ENCODE results near the gene ZNF234.

ZNF234 gene

DNA sequence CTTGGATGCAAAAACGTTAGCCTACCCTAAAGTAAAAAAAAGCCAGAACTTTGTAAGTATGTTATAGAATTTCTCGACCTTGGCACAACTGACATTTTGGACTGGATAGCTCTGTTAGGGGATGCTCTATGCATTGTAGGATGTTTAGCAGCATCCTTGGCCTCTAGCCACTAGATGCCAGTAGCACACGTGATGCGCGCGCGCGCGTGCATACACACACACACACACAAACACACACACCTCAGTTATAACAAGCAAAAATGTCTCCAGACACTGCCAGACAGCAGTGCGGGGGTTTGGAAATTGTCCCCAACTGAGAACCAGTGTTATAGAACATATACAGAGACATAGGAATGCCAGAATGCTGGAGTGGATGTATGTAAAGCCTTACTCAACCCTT, 40.8 kb downstream of the ZNF234 start:
- Histone ChIP-seq H4K20me1 (ENCODE audit: insufficient read depth, low read length) (no peaks in the 10 kb centered on the region), H3F3A (ENCODE audit: insufficient read depth, low read length) (no peaks in the 10 kb centered on the region), H3K27ac (ENCODE audit: low read length) (no peak overlapping the region), H3K4me1 (ENCODE audit: low read length) (no peaks in the 10 kb centered on the region), H3K4me3 (ENCODE audit: low read length) (no peak overlapping the region), H3K9ac (ENCODE audit: low read length) (no peak overlapping the region), H3K36me3 (replicated peaks; ENCODE audit: insufficient read depth, low read length) (no peaks in the 10 kb centered on the region), H3K4me2 (ENCODE audit: low read depth, low read length) (no peak overlapping the region), H3K27me3 (replicated peaks; ENCODE audit: insufficient read depth, low read length) (no peaks in the 10 kb centered on the region), H3K79me2 (ENCODE audit: low read length) (no peaks in the 10 kb centered on the region), H3K9me3 (replicated peaks; ENCODE audit: insufficient read depth, low read length) (no peaks in the 10 kb centered on the region), H2AFZ (ENCODE audit: low read length) (no peak overlapping the region), H3K9me2 (replicated peaks; ENCODE audit: insufficient read depth, low read length) (no peaks in the 10 kb centered on the region)
- TF ChIP-seq EZH2 (optimal IDR thresholded peaks at IDR 0.05; ENCODE audit: low read depth, low read length) = no peak
- TF ChIP-seq EZH2phosphoT487 (IDR thresholded peaks at IDR 0.05; ENCODE audit: low read length) = no peak
- TF ChIP-seq, protein P1, sequence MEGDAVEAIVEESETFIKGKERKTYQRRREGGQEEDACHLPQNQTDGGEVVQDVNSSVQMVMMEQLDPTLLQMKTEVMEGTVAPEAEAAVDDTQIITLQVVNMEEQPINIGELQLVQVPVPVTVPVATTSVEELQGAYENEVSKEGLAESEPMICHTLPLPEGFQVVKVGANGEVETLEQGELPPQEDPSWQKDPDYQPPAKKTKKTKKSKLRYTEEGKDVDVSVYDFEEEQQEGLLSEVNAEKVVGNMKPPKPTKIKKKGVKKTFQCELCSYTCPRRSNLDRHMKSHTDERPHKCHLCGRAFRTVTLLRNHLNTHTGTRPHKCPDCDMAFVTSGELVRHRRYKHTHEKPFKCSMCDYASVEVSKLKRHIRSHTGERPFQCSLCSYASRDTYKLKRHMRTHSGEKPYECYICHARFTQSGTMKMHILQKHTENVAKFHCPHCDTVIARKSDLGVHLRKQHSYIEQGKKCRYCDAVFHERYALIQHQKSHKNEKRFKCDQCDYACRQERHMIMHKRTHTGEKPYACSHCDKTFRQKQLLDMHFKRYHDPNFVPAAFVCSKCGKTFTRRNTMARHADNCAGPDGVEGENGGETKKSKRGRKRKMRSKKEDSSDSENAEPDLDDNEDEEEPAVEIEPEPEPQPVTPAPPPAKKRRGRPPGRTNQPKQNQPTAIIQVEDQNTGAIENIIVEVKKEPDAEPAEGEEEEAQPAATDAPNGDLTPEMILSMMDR (IDR thresholded peaks at IDR 0.05; ENCODE audit: low read length) = no peak
- no peak for DNase-seq

DNA sequence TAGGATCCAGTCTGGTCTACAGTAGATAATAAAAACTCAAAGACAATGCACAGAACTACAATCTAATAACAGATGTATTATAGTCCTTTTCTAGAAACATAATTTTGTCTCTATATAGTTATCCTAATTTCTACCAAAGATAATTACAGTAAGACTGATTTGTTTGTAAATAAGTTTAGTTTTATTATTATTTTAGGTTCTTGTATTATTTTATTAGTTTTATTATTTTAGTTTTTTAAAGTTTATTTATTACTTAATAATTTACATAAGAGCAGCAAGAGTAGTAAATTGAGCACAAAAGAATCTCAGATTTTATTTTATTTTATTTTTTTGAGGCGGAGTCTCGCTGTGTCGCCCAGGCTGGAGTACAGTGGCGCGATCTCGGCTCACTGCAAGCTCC, 48.7 kb downstream of the ZNF234 start:
- no peak overlapping the region for H2AFZ ChIP-seq (ENCODE audit: low read length)
- no peaks in the 10 kb centered on the region for H3K9me3 ChIP-seq (replicated peaks; ENCODE audit: insufficient read depth, low read length)
- no peak overlapping the region for H3K9ac ChIP-seq (ENCODE audit: low read length)
- H4K20me1 ChIP-seq (ENCODE audit: insufficient read depth, low read length) = no peaks in the 10 kb centered on the region
- DNase-seq = no peak
- H3F3A ChIP-seq (ENCODE audit: insufficient read depth, low read length) = no peaks in the 10 kb centered on the region
- H3K9me2 ChIP-seq (replicated peaks; ENCODE audit: insufficient read depth, low read length) = no peaks in the 10 kb centered on the region
- no peak overlapping the region for H3K27ac ChIP-seq (ENCODE audit: low read length)
- no peaks in the 10 kb centered on the region for H3K27me3 ChIP-seq (replicated peaks; ENCODE audit: insufficient read depth, low read length)
- H3K79me2 ChIP-seq (ENCODE audit: low read length) = no peaks in the 10 kb centered on the region
- TF ChIP-seq, protein P1 (IDR thresholded peaks at IDR 0.05; ENCODE audit: low read length) = no peak
- TF ChIP-seq EZH2 (optimal IDR thresholded peaks at IDR 0.05; ENCODE audit: low read depth, low read length) = no peak
- H3K4me3 ChIP-seq (ENCODE audit: low read length) = no peak overlapping the region
- H3K4me1 ChIP-seq (ENCODE audit: low read length) = no peaks in the 10 kb centered on the region
- no peak overlapping the region for H3K4me2 ChIP-seq (ENCODE audit: low read depth, low read length)
- no peaks in the 10 kb centered on the region for H3K36me3 ChIP-seq (replicated peaks; ENCODE audit: insufficient read depth, low read length)

DNA sequence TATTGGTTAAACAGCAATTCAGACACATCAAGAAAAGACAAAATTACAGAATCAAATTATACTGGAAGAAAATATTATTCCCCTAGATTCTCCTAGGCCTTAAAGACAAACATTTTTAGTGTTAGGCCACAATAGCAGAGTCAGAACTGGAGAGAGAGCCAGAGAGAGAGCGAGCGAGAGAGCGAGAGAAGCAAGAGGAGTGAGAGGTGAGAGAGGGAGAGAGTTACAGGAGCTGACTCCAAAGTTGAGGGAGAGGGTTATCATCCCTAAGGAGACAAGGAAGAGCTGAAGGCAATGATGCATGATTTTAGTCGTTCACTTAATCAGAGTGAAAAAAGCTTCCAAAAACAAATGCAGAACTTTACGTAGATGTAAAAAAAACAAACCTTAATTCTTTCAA, 50.8 kb downstream of the ZNF234 start:
- H3K9ac ChIP-seq (ENCODE audit: low read length) = no peak overlapping the region
- no peaks in the 10 kb centered on the region for H3F3A ChIP-seq (ENCODE audit: insufficient read depth, low read length)
- no peak overlapping the region for H3K27ac ChIP-seq (ENCODE audit: low read length)
- no peaks in the 10 kb centered on the region for H3K9me2 ChIP-seq (replicated peaks; ENCODE audit: insufficient read depth, low read length)
- no peaks in the 10 kb centered on the region for H3K4me1 ChIP-seq (ENCODE audit: low read length)
- no peak overlapping the region for H2AFZ ChIP-seq (ENCODE audit: low read length)
- no peaks in the 10 kb centered on the region for H3K36me3 ChIP-seq (replicated peaks; ENCODE audit: insufficient read depth, low read length)
- TF ChIP-seq, protein P1 (IDR thresholded peaks at IDR 0.05; ENCODE audit: low read length) = no peak
- TF ChIP-seq EZH2phosphoT487 (IDR thresholded peaks at IDR 0.05; ENCODE audit: low read length) = no peak
- no peak for TF ChIP-seq EZH2 (optimal IDR thresholded peaks at IDR 0.05; ENCODE audit: low read depth, low read length)
- no peak overlapping the region for H3K4me3 ChIP-seq (ENCODE audit: low read length)
- H4K20me1 ChIP-seq (ENCODE audit: insufficient read depth, low read length) = no peaks in the 10 kb centered on the region
- no peaks in the 10 kb centered on the region for H3K9me3 ChIP-seq (replicated peaks; ENCODE audit: insufficient read depth, low read length)
- DNase-seq = no peak
- no peak overlapping the region for H3K4me2 ChIP-seq (ENCODE audit: low read depth, low read length)
- no peaks in the 10 kb centered on the region for H3K79me2 ChIP-seq (ENCODE audit: low read length)
- H3K27me3 ChIP-seq (replicated peaks; ENCODE audit: insufficient read depth, low read length) = no peaks in the 10 kb centered on the region

Data from MM.1S (cell line).